HepG2 (cell line): ENCODE measurements around the gene TMEM31. TPM values are rescaled to one million over a fixed set of nuclear protein-coding genes. Genes with fewer than 3 reads are reported as not detected.

Experiments
- ASH2L ChIP-seq: fragments of 300-600, 200-600 bp; sonication (generic); IDR thresholded peaks from 2 replicates; pipeline ENCODE4 v1.7.0; 2017; ENCODE audit warnings: low read depth, mild to moderate bottlenecking, moderate library complexity, mixed read lengths, low read length; ENCODE audit not compliant: insufficient read length
- ELF4 ChIP-seq: sonication (generic); formaldehyde crosslinking; IDR thresholded peaks from 2 replicates; pipeline ENCODE4 v1.5.0; 2020; ENCODE audit warnings: missing genetic modification reagents, mild to moderate bottlenecking, moderate library complexity, borderline replicate concordance
- ERF ChIP-seq: IDR thresholded peaks from 2 replicates; pipeline ENCODE4 v1.6.1; 2018; ENCODE audit warnings: missing biosample characterization, missing genetic modification reagents
- GRHL1 ChIP-seq: sonication (generic); formaldehyde crosslinking; conservative IDR thresholded peaks from 2 replicates; pipeline ENCODE4 v1.8.0; 2022; ENCODE audit warnings: missing genetic modification reagents
- HDAC1 ChIP-seq: sonication (generic); formaldehyde crosslinking; IDR thresholded peaks from 2 replicates; pipeline ENCODE4 v1.5.1; 2020; ENCODE audit warnings: mild to moderate bottlenecking, missing genetic modification reagents
- KLF16 ChIP-seq, 2 experiments: sonication (generic) in 1 of 2; formaldehyde crosslinking in 1 of 2; IDR thresholded peaks; 2 replicates each; pipeline versions ENCODE4 v1.6.1 to v1.8.0; 2016 to 2023; ENCODE audit warnings: missing genetic modification reagents in 2 of 2, missing compliant biosample characterization in 1 of 2
- MXD1 ChIP-seq: sonication (generic); formaldehyde crosslinking; IDR thresholded peaks from 2 replicates; pipeline ENCODE4 v1.4.0; 2020; ENCODE audit warnings: mild to moderate bottlenecking, missing genetic modification reagents
- NFRKB ChIP-seq: fragments of 450-650 bp; IDR thresholded peaks from 2 replicates; pipeline ENCODE4 v1.6.1; 2017
- PAXIP1 ChIP-seq: sonication (generic); formaldehyde crosslinking; conservative IDR thresholded peaks from 2 replicates; pipeline ENCODE4 v1.4.0; 2020; ENCODE audit warnings: mild to moderate bottlenecking, missing genetic modification reagents, moderate library complexity
- PHF8 ChIP-seq: sonication (generic); formaldehyde crosslinking; IDR thresholded peaks from 2 replicates; pipeline ENCODE4 v1.5.0; 2020; ENCODE audit warnings: missing genetic modification reagents
- SIN3A ChIP-seq: IDR thresholded peaks from 2 replicates; pipeline ENCODE4 v1.6.1; 2011; ENCODE audit warnings: low read depth, mild to moderate bottlenecking, control low read depth, low read length, borderline replicate concordance
- SP140L ChIP-seq: sonication (generic); formaldehyde crosslinking; IDR thresholded peaks from 2 replicates; pipeline ENCODE4 v1.4.0; 2020; ENCODE audit warnings: missing genetic modification reagents, borderline replicate concordance
- SRF ChIP-seq: IDR thresholded peaks from 2 replicates; pipeline ENCODE4 v1.6.1; 2011; ENCODE audit warnings: mild to moderate bottlenecking, low read depth, low read length, moderate library complexity
- ZFY ChIP-seq: sonication (generic); formaldehyde crosslinking; IDR thresholded peaks from 2 replicates; pipeline ENCODE4 v1.4.0; 2020; ENCODE audit warnings: missing genetic modification reagents
- ZNF101 ChIP-seq: sonication (generic); formaldehyde crosslinking; IDR thresholded peaks from 2 replicates; pipeline ENCODE4 v1.4.0; 2020; ENCODE audit warnings: mild to moderate bottlenecking, low read depth, missing genetic modification reagents, borderline replicate concordance
- ZNF124 ChIP-seq: sonication (generic); formaldehyde crosslinking; IDR thresholded peaks from 2 replicates; pipeline ENCODE4 v1.4.0; 2020; ENCODE audit warnings: missing genetic modification reagents
- ZNF232 ChIP-seq: sonication (generic); formaldehyde crosslinking; IDR thresholded peaks from 2 replicates; pipeline ENCODE4 v1.4.0; 2020; ENCODE audit warnings: missing genetic modification reagents, borderline replicate concordance
- ZNF280B ChIP-seq: sonication (generic); formaldehyde crosslinking; IDR thresholded peaks from 2 replicates; pipeline ENCODE4 v1.5.0; 2020; ENCODE audit warnings: missing genetic modification reagents, mild to moderate bottlenecking, borderline replicate concordance
- ZNF3 ChIP-seq: IDR thresholded peaks from 2 replicates; pipeline ENCODE4 v1.7.0; 2017; ENCODE audit warnings: inconsistent platforms
- ZNF44 ChIP-seq: sonication (generic); formaldehyde crosslinking; IDR thresholded peaks from 2 replicates; pipeline ENCODE4 v1.5.1; 2020; ENCODE audit warnings: mild to moderate bottlenecking, missing genetic modification reagents
- ZNF501 ChIP-seq: sonication (generic); formaldehyde crosslinking; IDR thresholded peaks from 2 replicates; pipeline ENCODE4 v1.5.1; 2020; ENCODE audit warnings: mild to moderate bottlenecking, moderate library complexity, missing genetic modification reagents
- ZNF550 ChIP-seq: sonication (generic); formaldehyde crosslinking; IDR thresholded peaks from 2 replicates; pipeline ENCODE4 v1.4.0; 2020; ENCODE audit warnings: mild to moderate bottlenecking, missing genetic modification reagents, borderline replicate concordance
- ZNF891 ChIP-seq: sonication (generic); formaldehyde crosslinking; IDR thresholded peaks from 2 replicates; pipeline ENCODE4 v1.5.0; 2020; ENCODE audit warnings: mild to moderate bottlenecking, missing genetic modification reagents
- polyA plus RNA-seq, 8 experiments: library from polyadenylated mRNA; depleted of rRNA in 3 of 8; stranded (reverse) in 7 of 8; unstranded in 1 of 8; fragments of >200 nt; fragmentation: Illumina TruSeq in 4 of 8; extraction: Trizol in 4 of 8; gene quantifications; 2 replicates each; pipeline versions ENCODE4 v1.2.1 to v1.2.3, GENCODE V29; 2011 to 2016; ENCODE audit warnings: low read depth in 4 of 8, missing spikeins in 1 of 8, mixed read lengths in 1 of 8; ENCODE audit not compliant: insufficient read depth in 1 of 8
- total RNA-seq, 5 experiments: library from RNA; depleted of rRNA; stranded (reverse); fragments of >200 nt; fragmentation: Illumina TruSeq; extraction: Trizol; gene quantifications; 2 replicates each; pipeline ENCODE4 v1.2.3, GENCODE V29; 2016; ENCODE audit warnings: low read depth in 1 of 5

TMEM31 gene
- total and polyA plus RNA-seq, 2 of the 13 experiments (the other 11 are each of a cell fraction or from before 2014, with no cell fraction given) = 0.16 TPM; not detected in 1

DNA sequence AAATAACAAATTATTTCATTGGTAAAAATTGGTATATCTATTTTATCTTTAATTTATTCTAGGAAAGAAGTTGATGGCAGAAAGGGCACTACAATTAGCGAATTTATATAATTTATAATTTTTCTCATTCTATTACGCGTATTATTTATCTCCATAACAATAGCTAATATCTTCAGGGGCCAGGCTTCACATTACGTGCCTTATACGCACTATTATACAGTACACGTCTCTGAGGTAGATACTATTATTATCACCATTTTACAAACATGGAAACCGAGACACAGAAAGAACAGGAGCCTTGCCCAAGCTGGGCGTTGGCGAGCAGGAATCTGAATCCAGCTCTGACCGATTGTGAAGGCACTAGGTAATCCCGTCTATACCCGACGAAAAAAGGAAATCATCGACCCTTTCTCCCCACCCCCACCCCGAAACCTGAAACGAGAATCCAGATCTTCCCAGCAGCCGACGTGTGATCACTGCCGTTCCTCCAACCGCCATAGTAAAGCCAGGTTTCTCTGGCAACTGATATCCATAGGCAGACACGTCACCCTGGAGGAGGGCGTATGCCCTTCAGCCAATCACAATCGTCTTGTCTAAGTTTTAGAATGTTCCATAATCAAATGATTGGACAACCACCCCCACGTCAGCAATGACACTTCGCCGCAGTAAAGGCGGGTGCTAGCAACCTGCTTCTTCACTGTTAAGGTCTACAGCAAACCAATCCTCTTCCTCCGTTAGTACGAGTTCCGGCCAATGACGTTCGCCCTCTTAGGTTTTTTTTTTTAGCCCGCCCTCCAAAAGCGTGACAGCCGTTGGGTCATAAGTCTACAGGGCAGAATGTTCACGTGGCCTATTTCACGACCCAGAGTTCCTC lies 24.3 kb upstream of the TMEM31 start, which contains the start of gene MORF4L2 (continued):
- TF ChIP-seq ZNF101 (CRISPR knock-in tag) (no peak), KLF16 (CRISPR knock-in tag; IDR thresholded peaks at IDR 0.05) (no peak), ZNF280B (CRISPR knock-in tag) (no peak), GRHL1 (CRISPR knock-in tag) (no peak), SP140L (CRISPR knock-in tag) (no peak), ZNF232 (CRISPR knock-in tag) (no peak), ZNF124 (CRISPR knock-in tag) (no peak), MXD1 (CRISPR knock-in tag) (no peak), NFRKB (peak; percentile 63), PHF8 (CRISPR knock-in tag) (no peak), ZNF891 (CRISPR knock-in tag) (no peak), ZNF3 (CRISPR knock-in tag) (no peak), SRF (no peak), ELF4 (CRISPR knock-in tag) (no peak), HDAC1 (CRISPR knock-in tag) (no peak), ERF (CRISPR knock-in tag) (no peak), ZFY (CRISPR knock-in tag) (no peak), SIN3A (0 out of 2 replicates have a peak, but pooled peaks have one; percentile 17), ASH2L (peak; percentile 17), ZNF44 (CRISPR knock-in tag) (no peak), ZNF550 (CRISPR knock-in tag) (no peak), PAXIP1 (CRISPR knock-in tag) (no peak), ZNF501 (CRISPR knock-in tag) (peak; percentile 21; the same call in 1 of the 2 replicates)
